MCF 10A (cell line): Measurements from ENCODE around the gene ARHGAP22. TPM values are rescaled to one million over a fixed set of nuclear protein-coding genes. Genes with fewer than 3 reads are reported as not detected.
A peak's percentile ranks its signal among the peaks of the same experiment; 100 is the strongest.

ENCODE experiments used
- BruUV-seq: library from RNA; stranded (reverse); fragments of 400-500 nt; replicated peaks from 2 replicates; lab custom pipeline; 2021; lab: Mats Ljungman, UMichigan
- CTCF ChIA-PET: fragments of 300-600 bp; sonication (Branson Sonifier 250); formaldehyde crosslinking; extraction: SDS; loops from one replicate; lab custom pipeline; 2021; ENCODE audit warnings: antibody characterized with exemption, inconsistent platforms; lab: Yijun Ruan, JAX
- POLR2A ChIA-PET: fragments of 300-600, 350-650 bp; sonication (Branson Sonifier 250); formaldehyde crosslinking; extraction: SDS; loops from one replicate; lab custom pipeline; 2020; ENCODE audit warnings: antibody characterized with exemption, inconsistent platforms; lab: Yijun Ruan, JAX
- DNase-seq: peaks from one replicate; pipeline ENCODE4 v3.0.0-alpha.2; 2018; ENCODE audit not compliant: unreplicated experiment
- H3K27ac Mint-ChIP-seq: one replicate; pipeline ENCODE4 v1.8.0; 2022; ENCODE audit warnings: mild to moderate bottlenecking, low read depth, mixed read lengths; ENCODE audit not compliant: unreplicated experiment
- H3K27me3 Mint-ChIP-seq: one replicate; pipeline ENCODE4 v1.8.0; 2022; ENCODE audit warnings: mixed read lengths; ENCODE audit not compliant: insufficient read depth, unreplicated experiment
- H3K36me3 Mint-ChIP-seq: one replicate; pipeline ENCODE4 v1.8.0; 2022; ENCODE audit warnings: mild to moderate bottlenecking, moderate library complexity, mixed read lengths; ENCODE audit not compliant: insufficient read depth, unreplicated experiment
- H3K4me1 Mint-ChIP-seq: one replicate; pipeline ENCODE4 v1.8.0; 2022; ENCODE audit warnings: mixed read lengths; ENCODE audit not compliant: insufficient read depth, unreplicated experiment
- H3K4me3 Mint-ChIP-seq: one replicate; pipeline ENCODE4 v1.8.0; 2022; ENCODE audit warnings: mild to moderate bottlenecking, moderate library complexity, mixed read lengths; ENCODE audit not compliant: unreplicated experiment
- H3K9me3 Mint-ChIP-seq: one replicate; pipeline ENCODE4 v1.8.0; 2022; ENCODE audit warnings: mixed read lengths; ENCODE audit not compliant: unreplicated experiment
- CTCF ChIP-seq: fragments of 200-600 bp; IDR thresholded peaks from one replicate; pipeline ENCODE4 v1.8.0; 2022; ENCODE audit warnings: antibody characterized with exemption, mild to moderate bottlenecking; ENCODE audit not compliant: unreplicated experiment
- intact Hi-C: fragments of 100-400 bp; cut with micrococcal nuclease; formaldehyde crosslinking; loops from 2 replicates; pipeline ENCODE4 v1.14.1; 2022
- total RNA-seq: library from RNA; stranded (reverse); gene quantifications from 2 replicates; pipeline ENCODE4 v1.2.3, GENCODE V29; 2022

The ARHGAP22 gene
- total RNA-seq, 1 experiment from 2014 or later: 6.3 TPM

GRCh38 chr10:48404646-48405045 lies 200.2 kb downstream of the ARHGAP22 start:
- H3K36me3 Mint-ChIP-seq: no peaks in the 10 kb centered on the region
- H3K4me3 Mint-ChIP-seq: no peak overlapping the region
- no peak for TF ChIP-seq CTCF
- intact Hi-C loops: no loop called here
- DNase-seq: peak; percentile 81
- no peaks in the 10 kb centered on the region for H3K27me3 Mint-ChIP-seq
- ChIA-PET POLR2A (interaction anchor here (1.0 to 1.7 kb wide), 2 partner anchors 13 to 40 kb away, joined by 4 to 8 read pairs; no protein-coding TSS in a partner anchor), CTCF (interaction anchor here (0.6 to 1.0 kb wide), 3 partner anchors 11 to 399 kb away, joined by 3 read pairs; no protein-coding TSS in a partner anchor)
- no peak overlapping the region for H3K27ac Mint-ChIP-seq
- BruUV-seq: no TSS peak
- peaks cover 12% of the 10 kb centered on the region for H3K4me1 Mint-ChIP-seq
- no peaks in the 10 kb centered on the region for H3K9me3 Mint-ChIP-seq

- peak overlapping the region; percentile 57 for H3K27ac Mint-ChIP-seq
- TF ChIP-seq CTCF: no peak
- POLR2A ChIA-PET: interaction anchor here (0.6 to 2.2 kb wide), 3 partner anchors 10 to 1167 kb away, joined by 5 to 9 read pairs (median 5); no protein-coding TSS in a partner anchor
- H3K4me3 Mint-ChIP-seq: no peak overlapping the region
- no peaks in the 10 kb centered on the region for H3K36me3 Mint-ChIP-seq
- no peak for DNase-seq
- H3K9me3 Mint-ChIP-seq: no peaks in the 10 kb centered on the region
- intact Hi-C loops: no loop called here
- no peaks in the 10 kb centered on the region for H3K27me3 Mint-ChIP-seq
- BruUV-seq: no TSS peak
- CTCF ChIA-PET: interaction anchor here (0.6 to 1.6 kb wide), 2 partner anchors 17 to 150 kb away, joined by 3 to 4 read pairs; no protein-coding TSS in a partner anchor
- peaks cover 24% of the 10 kb centered on the region for H3K4me1 Mint-ChIP-seq
Observed at GRCh38 chr10:48400850-48401220, 204.0 kb downstream of the ARHGAP22 start.

- Mint-ChIP-seq H3K9me3 (no peaks in the 10 kb centered on the region), H3K27ac (peak overlapping the region; percentile 57), H3K4me3 (no peak overlapping the region), H3K4me1 (peaks cover 24% of the 10 kb centered on the region), H3K27me3 (no peaks in the 10 kb centered on the region), H3K36me3 (no peaks in the 10 kb centered on the region)
- intact Hi-C loops: no loop called here
- ChIA-PET POLR2A (interaction anchor here (0.6 to 2.2 kb wide), 6 partner anchors 9 to 1168 kb away, joined by 3 to 9 read pairs (median 5); no protein-coding TSS in a partner anchor), CTCF (interaction anchor here (0.7 to 1.6 kb wide), 6 partner anchors 11 to 1192 kb away, joined by 4 to 5 read pairs (median 4); no protein-coding TSS in a partner anchor)
- TF ChIP-seq CTCF: no peak
- no TSS peak for BruUV-seq
- DNase-seq: peak; percentile 17
Observed at GRCh38 chr10:48400129-48400849, 204.6 kb downstream of the ARHGAP22 start.

- peaks cover 24% of the 10 kb centered on the region for H3K4me1 Mint-ChIP-seq
- H3K27me3 Mint-ChIP-seq: no peaks in the 10 kb centered on the region
- no peaks in the 10 kb centered on the region for H3K9me3 Mint-ChIP-seq
- BruUV-seq: no TSS peak
- H3K27ac Mint-ChIP-seq: peak overlapping the region; percentile 57
- POLR2A ChIA-PET: interaction anchor here (0.8 to 2.2 kb wide), 6 partner anchors 8 to 36 kb away, joined by 3 to 9 read pairs (median 4); no protein-coding TSS in a partner anchor
- CTCF ChIA-PET: interaction anchor here (0.7 to 1.6 kb wide), 6 partner anchors 10 to 1193 kb away, joined by 4 to 5 read pairs (median 4); no protein-coding TSS in a partner anchor
- intact Hi-C loops: no loop called here
- no peak overlapping the region for H3K4me3 Mint-ChIP-seq
- TF ChIP-seq CTCF: no peak
- H3K36me3 Mint-ChIP-seq: no peaks in the 10 kb centered on the region
- DNase-seq: no peak
Observed at GRCh38 chr10:48399551-48399950, 205.3 kb downstream of the ARHGAP22 start.
